Activated naive CD8-positive, alpha-beta T cell treated with anti-CD3 and anti-CD28 coated beads for 36 hours (primary cell): Measurements from ENCODE around the gene PEX19. TPM values are rescaled to one million over a fixed set of nuclear protein-coding genes. Genes with fewer than 3 reads are reported as not detected.

Experiments
- DNase-seq: peaks from one replicate; pipeline ENCODE4 v3.0.0; 2021
- H3K27ac Mint-ChIP-seq: one replicate; pipeline ENCODE4 v1.8.0; 2022; ENCODE audit warnings: mild to moderate bottlenecking, moderate library complexity, mixed read lengths
- H3K27me3 Mint-ChIP-seq: one replicate; pipeline ENCODE4 v1.8.0; 2022; ENCODE audit warnings: mild to moderate bottlenecking, mixed read lengths
- H3K36me3 Mint-ChIP-seq: one replicate; pipeline ENCODE4 v1.8.0; 2021; ENCODE audit warnings: mild to moderate bottlenecking, mixed read lengths
- H3K4me1 Mint-ChIP-seq: one replicate; pipeline ENCODE4 v1.8.0; 2021; ENCODE audit warnings: mixed read lengths
- H3K4me3 Mint-ChIP-seq: one replicate; pipeline ENCODE4 v1.8.0; 2022; ENCODE audit warnings: mild to moderate bottlenecking, moderate library complexity, mixed read lengths
- H3K9me3 Mint-ChIP-seq: one replicate; pipeline ENCODE4 v1.8.0; 2022; ENCODE audit warnings: mixed read lengths
- total RNA-seq, 2 experiments: library from RNA; stranded (reverse); gene quantifications; one replicate each; pipeline ENCODE4 v1.2.3, GENCODE V29; 2021

The PEX19 gene
- total RNA-seq, 2 experiments from 2014 or later, result 49.8 to 52.1 TPM

DNA sequence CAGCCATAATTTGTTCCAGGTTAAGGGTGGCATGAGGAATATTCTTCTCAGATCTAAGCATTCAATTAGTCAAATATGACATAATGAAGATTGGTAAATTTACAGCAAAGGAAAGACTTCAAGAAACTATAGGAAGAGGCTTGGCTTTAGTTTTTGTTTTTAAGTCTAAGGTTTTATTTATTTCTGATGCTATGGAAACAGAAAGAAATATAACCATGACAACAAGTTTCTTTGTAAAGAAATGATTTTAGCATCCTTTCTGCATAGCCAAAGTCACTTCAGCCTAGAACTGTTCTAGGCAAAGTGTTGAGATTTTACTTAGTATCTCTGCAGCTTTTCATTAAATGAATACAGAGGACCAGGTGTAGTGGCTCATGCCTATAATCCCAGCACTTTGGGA is 52.0 kb downstream of the PEX19 start:
- no peaks in the 10 kb centered on the region for H3K9me3 Mint-ChIP-seq
- no peak for DNase-seq
- no peak overlapping the region for H3K4me3 Mint-ChIP-seq
- no peaks in the 10 kb centered on the region for H3K27me3 Mint-ChIP-seq
- H3K36me3 Mint-ChIP-seq, result peaks cover 18% of the 10 kb centered on the region
- H3K4me1 Mint-ChIP-seq, result peaks cover 9% of the 10 kb centered on the region
- H3K27ac Mint-ChIP-seq, result no peak overlapping the region

- no peak for DNase-seq
- Mint-ChIP-seq H3K36me3 (peaks cover 19% of the 10 kb centered on the region), H3K9me3 (no peaks in the 10 kb centered on the region), H3K27me3 (no peaks in the 10 kb centered on the region), H3K4me1 (peaks cover 1% of the 10 kb centered on the region), H3K4me3 (no peak overlapping the region), H3K27ac (no peak overlapping the region)
Measured at GRCh38 chr1:160228431-160228830, 56.5 kb downstream of the PEX19 start.

- no peak for DNase-seq
- H3K27ac Mint-ChIP-seq, result no peak overlapping the region
- H3K4me3 Mint-ChIP-seq, result no peak overlapping the region
- H3K9me3 Mint-ChIP-seq, result no peaks in the 10 kb centered on the region
- H3K4me1 Mint-ChIP-seq, result no peaks in the 10 kb centered on the region
- H3K27me3 Mint-ChIP-seq, result no peaks in the 10 kb centered on the region
- peaks cover 17% of the 10 kb centered on the region for H3K36me3 Mint-ChIP-seq
Measured at GRCh38 chr1:160227561-160227960, 57.4 kb downstream of the PEX19 start.

DNA sequence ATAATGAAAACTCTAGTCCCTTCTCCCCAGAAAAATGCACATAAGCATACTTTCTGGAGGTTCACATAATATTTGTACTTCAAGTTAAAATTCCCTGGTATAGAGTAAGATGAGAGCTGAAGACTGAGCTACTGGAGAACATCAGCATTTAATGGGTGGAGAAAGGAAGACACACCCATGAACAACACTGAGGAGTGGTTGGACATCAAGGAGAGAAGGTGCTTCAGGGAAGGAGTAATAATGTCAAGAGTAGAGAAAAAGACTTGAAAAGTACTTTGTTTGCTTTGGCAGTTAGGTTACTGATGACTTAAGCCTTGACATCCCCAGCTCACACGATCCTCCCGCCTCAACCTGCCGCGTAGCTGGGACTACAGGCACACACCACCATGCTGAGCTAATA is 57.9 kb downstream of the PEX19 start:
- H3K4me1 Mint-ChIP-seq, result no peaks in the 10 kb centered on the region
- DNase-seq, result no peak
- no peaks in the 10 kb centered on the region for H3K27me3 Mint-ChIP-seq
- no peak overlapping the region for H3K27ac Mint-ChIP-seq
- peaks cover 19% of the 10 kb centered on the region for H3K36me3 Mint-ChIP-seq
- no peak overlapping the region for H3K4me3 Mint-ChIP-seq
- H3K9me3 Mint-ChIP-seq, result no peaks in the 10 kb centered on the region

Other genes with a start within 250 kb of the PEX19 start
- gene KCNJ10, start 215.0 kb downstream of the PEX19 start, total RNA-seq, result not detected
- gene KCNJ9, start 203.6 kb downstream of the PEX19 start, total RNA-seq, result under 1 TPM in 1 of 2 experiments, not detected in 1; 0.04 TPM
- 10 to 100 TPM; 38.0 to 39.0 TPM for gene IGSF8, start 186.5 kb downstream of the PEX19 start, total RNA-seq
- not detected for gene ATP1A2, start 169.4 kb downstream of the PEX19 start, total RNA-seq
- not detected for gene ATP1A4, start 133.5 kb downstream of the PEX19 start, total RNA-seq
- gene CASQ1, start 94.6 kb downstream of the PEX19 start, total RNA-seq, result not detected
- gene PEA15, start 79.7 kb downstream of the PEX19 start, total RNA-seq, result 10 to 100 TPM; 51.7 to 57.4 TPM
- 10 to 100 TPM; 86.9 to 94.1 TPM for gene DCAF8, start 22.6 kb downstream of the PEX19 start, total RNA-seq
- 100 to 1,000 TPM; 110 to 119 TPM for gene COPA, start 58.1 kb upstream of the PEX19 start, total RNA-seq
- gene NCSTN, start 58.2 kb upstream of the PEX19 start, total RNA-seq, result 10 to 100 TPM; 49.5 to 53.5 TPM
- under 1 TPM; 0.34 to 0.52 TPM for gene NHLH1, start 81.9 kb upstream of the PEX19 start, total RNA-seq
- gene VANGL2, start 115.4 kb upstream of the PEX19 start, total RNA-seq, result under 1 TPM; 0.24 to 0.31 TPM
- gene SLAMF6, start 238.1 kb upstream of the PEX19 start, total RNA-seq, result 10 to 100 TPM; 46.8 to 48.1 TPM